ENCODE results near the gene TBX5. TPM values are rescaled to one million over a fixed set of nuclear protein-coding genes. Genes with fewer than 3 reads are reported as not detected.

Gene TBX5
- total and polyA plus RNA-seq, 2 of the 4 experiments (the other 2 are of a cell fraction), result 13.3 to 14.7 TPM

GRCh38 chr12:114327765-114328164, 78.2 kb downstream of the TBX5 start:
- Histone ChIP-seq H3K4ac (ENCODE audit: low read depth, low read length) (no peak overlapping the region), H2BK15ac (ENCODE audit: low read depth, low read length) (no peak overlapping the region), H3K14ac (replicated peaks; ENCODE audit: low read depth, low read length) (no peak overlapping the region), H3K56ac (ENCODE audit: extremely low read depth, insufficient read depth, low read length) (no peak overlapping the region), H2BK5ac (ENCODE audit: low read depth, low read length, poor library complexity, severe bottlenecking) (no peak overlapping the region), H2AK5ac (ENCODE audit: low read depth, low read length) (no peak overlapping the region), H3K79me1 (ENCODE audit: low read depth in 1 of 2, low read length in 2 of 2) (no peaks in the 10 kb centered on the region), H2BK120ac (ENCODE audit: low read depth, low read length) (no peak overlapping the region), H2BK20ac (ENCODE audit: low read depth, low read length) (no peak overlapping the region), H4K8ac (ENCODE audit: low read depth in 2 of 2, low read length in 2 of 2) (no peak overlapping the region), H3K23ac (ENCODE audit: low read depth, low read length) (no peak overlapping the region), H3K9me3 (ENCODE audit: control insufficient read depth, insufficient read depth, low read length) (peaks cover 2% of the 10 kb centered on the region; the same call in 1 of the 2 replicates), H3K9me1 (ENCODE audit: insufficient read depth, low read length) (no peaks in the 10 kb centered on the region), H3K27ac (ENCODE audit: insufficient read depth, low read length) (no peak overlapping the region), H3K9ac (ENCODE audit: low read depth, low read length) (no peak overlapping the region), H4K20me1 (ENCODE audit: insufficient read depth, low read length) (no peaks in the 10 kb centered on the region), H4K91ac (ENCODE audit: insufficient read depth, low read depth, low read length) (no peak overlapping the region), H2AFZ (replicated peaks; ENCODE audit: low read length, poor library complexity) (no peak overlapping the region), H3K36me3 (ENCODE audit: control insufficient read depth, insufficient read depth, low read length) (no peaks in the 10 kb centered on the region), H3K4me2 (ENCODE audit: low read depth, low read length) (no peak overlapping the region), H2AK9ac (replicated peaks; ENCODE audit: low read depth, low read length, poor library complexity) (no peak overlapping the region), H3K4me1 (ENCODE audit: control insufficient read depth, insufficient read depth, low read length) (no peaks in the 10 kb centered on the region), H3K18ac (ENCODE audit: low read depth, low read length) (no peak overlapping the region), H3K4me3 (ENCODE audit: insufficient read depth, low read depth, low read length) (no peak overlapping the region), H4K5ac (ENCODE audit: low read depth, low read length) (no peak overlapping the region), H3K27me3 (ENCODE audit: control insufficient read depth, insufficient read depth, low read length) (peaks cover 18% of the 10 kb centered on the region)
- ATAC-seq (ENCODE audit: low read depth) (no peak), DNase-seq (no peak)
- CTCF ChIA-PET, result no interaction called here
- POLR2A ChIA-PET (ENCODE audit: unreplicated experiment), result no interaction called here
- intact Hi-C loops (cut with micrococcal nuclease) (no loop called here), dilution Hi-C loops (cut with HindIII; ENCODE audit: low sequenced_read_pairs, unreplicated experiment) (no loop called here), in situ Hi-C loops (cut with MboI; ENCODE audit: low sequenced_read_pairs) (no loop called here)
- TF ChIP-seq MAFK (IDR thresholded peaks at IDR 0.05; ENCODE audit: low read depth, low read length) (peak; percentile 68), CEBPB (IDR thresholded peaks at IDR 0.05; ENCODE audit: low read depth, low read length) (no peak)
- no TSS peak for BruUV-seq (replicated peaks)
